Left cardiac atrium (tissue), 2 donors: Measurements from ENCODE around the gene CNOT3. TPM values are rescaled to one million over a fixed set of nuclear protein-coding genes. Genes with fewer than 3 reads are reported as not detected.

Source experiments
- total RNA-seq, 2 donors: library from RNA; stranded (reverse); fragmentation: NEBNext Ultra II Directional; extraction: Animal tissue kit (Norgen Biotek cat#: 25700); gene quantifications; one replicate each; pipeline ENCODE4 v1.2.1, GENCODE V29; 2021
- donor health status: DM: no; HTN: yes; CAD: no; lungs with severe emphysema.
- donor health status: DM: yes; HTN: yes; CAD: no.

CNOT3 gene
- total RNA-seq, 2 donors from 2014 or later, result 18.9 to 21.4 TPM

Other genes starting within 250 kb of the CNOT3 start
- not detected for gene CACNG7, start 228.5 kb upstream of the CNOT3 start, total RNA-seq
- under 1 TPM; 0.06 to 0.29 TPM for gene CACNG8, start 174.8 kb upstream of the CNOT3 start, total RNA-seq
- under 1 TPM in 1 of 2 donors, not detected in 1; 0.21 TPM for gene CACNG6, start 146.1 kb upstream of the CNOT3 start, total RNA-seq
- under 1 TPM in 1 of 2 donors, not detected in 1; 0.29 TPM for gene VSTM1, start 73.9 kb upstream of the CNOT3 start, total RNA-seq
- not detected for gene TARM1, start 56.4 kb upstream of the CNOT3 start, total RNA-seq
- 1 to 10 TPM; 1.4 to 1.9 TPM for gene OSCAR, start 37.0 kb upstream of the CNOT3 start, total RNA-seq
- 100 to 1,000 TPM; 272 to 373 TPM for gene NDUFA3, start 34.9 kb upstream of the CNOT3 start, total RNA-seq
- 10 to 100 TPM; 14.0 to 16.8 TPM for gene TFPT, start 22.1 kb upstream of the CNOT3 start, total RNA-seq
- 10 to 100 TPM; 39.3 to 43.2 TPM for gene PRPF31, start 22.0 kb upstream of the CNOT3 start, total RNA-seq
- 1 to 10 TPM; 7.0 to 7.2 TPM for gene LENG1, start 22.0 kb downstream of the CNOT3 start, total RNA-seq
- 1 to 10 TPM in 1 of 2 donors, under 1 TPM in 1; 0.38 to 1.1 TPM for gene TMC4, start 35.4 kb downstream of the CNOT3 start, total RNA-seq
- 10 to 100 TPM; 21.6 to 21.7 TPM for gene MBOAT7, start 51.8 kb downstream of the CNOT3 start, total RNA-seq
- gene TSEN34, start 53.5 kb downstream of the CNOT3 start, total RNA-seq, result 10 to 100 TPM; 17.4 to 20.5 TPM
- 100 to 1,000 TPM; 738 to 776 TPM for gene RPS9, start 63.1 kb downstream of the CNOT3 start, total RNA-seq
- gene LILRB3, start 85.2 kb downstream of the CNOT3 start, total RNA-seq, result 10 to 100 TPM in 1 of 2 donors, 1 to 10 TPM in 1; 8.5 to 10.5 TPM
- 1 to 10 TPM; 6.0 to 6.5 TPM for gene LILRA6, start 105.0 kb downstream of the CNOT3 start, total RNA-seq
- gene LILRB5, start 119.5 kb downstream of the CNOT3 start, total RNA-seq, result 10 to 100 TPM; 15.1 to 21.4 TPM
- gene LILRB2, start 143.3 kb downstream of the CNOT3 start, total RNA-seq, result 1 to 10 TPM; 3.3 to 5.5 TPM
- 1 to 10 TPM; 3.7 to 4.7 TPM for gene LILRA5, start 175.4 kb downstream of the CNOT3 start, total RNA-seq
- gene LILRA4, start 201.4 kb downstream of the CNOT3 start, total RNA-seq, result not detected
- gene LAIR1, start 227.2 kb downstream of the CNOT3 start, total RNA-seq, result 10 to 100 TPM; 16.2 to 26.8 TPM